Kidney tubule cell (primary cell): ENCODE measurements around the gene N4BP2L1.

ENCODE experiments used
- DNase-seq: peaks from one replicate; pipeline ENCODE4 v3.0.0-alpha.2; 2018; ENCODE audit warnings: low spot score

The N4BP2L1 gene

DNA sequence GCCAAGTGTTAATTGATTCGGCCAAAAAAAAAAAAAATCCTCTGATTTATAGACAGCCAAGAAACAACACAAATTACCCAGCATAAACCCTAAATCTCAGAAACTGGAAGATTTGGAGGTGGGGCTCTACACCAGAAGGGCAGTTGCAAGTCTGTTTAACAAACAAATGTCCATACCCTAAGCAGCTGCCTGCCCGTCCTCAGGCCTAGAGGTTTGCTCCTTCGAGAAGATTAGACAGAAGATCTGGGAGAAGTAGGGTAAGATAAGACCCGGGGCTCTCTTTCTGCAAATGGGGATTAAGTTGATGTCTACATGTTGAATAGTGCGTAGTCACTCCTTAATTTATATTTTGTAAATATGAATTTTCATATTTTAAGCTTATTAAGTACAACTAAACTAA is 3.4 kb upstream of the N4BP2L1 start:
- DNase-seq: no peak

DNA sequence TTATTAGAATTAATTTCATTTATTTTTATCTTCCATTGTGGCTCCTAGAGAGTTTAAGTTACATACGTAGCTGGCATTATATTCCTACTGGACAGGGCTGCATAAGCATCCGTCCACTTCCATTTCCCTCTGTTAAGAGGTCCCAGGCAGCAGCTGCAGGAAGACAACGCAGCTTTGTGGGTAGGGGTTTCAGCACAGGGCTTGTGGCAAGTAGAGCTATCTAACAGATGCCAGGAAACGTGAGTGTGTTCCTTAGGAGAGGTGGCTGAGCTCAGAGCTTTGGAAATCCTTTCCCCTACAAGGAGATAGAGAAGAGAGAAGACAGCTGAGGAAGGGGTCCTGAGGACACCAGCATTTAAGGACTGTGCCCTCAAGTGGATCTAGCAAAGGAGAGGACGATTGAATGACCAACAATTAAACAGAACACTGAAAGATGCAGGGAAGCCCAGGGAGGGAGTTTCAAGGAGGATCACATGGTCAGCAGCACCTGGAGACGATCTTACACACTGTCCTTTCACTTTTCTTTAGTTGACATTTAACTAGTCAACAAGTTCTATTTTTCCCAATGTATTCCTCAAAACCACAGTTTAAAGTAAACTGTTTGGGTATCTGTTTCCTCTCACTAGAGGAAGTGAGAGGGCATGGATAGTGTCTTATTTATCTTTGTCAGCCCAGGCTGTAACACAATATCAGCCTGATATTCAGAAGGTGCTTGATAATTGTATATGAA is 2.3 kb upstream of the N4BP2L1 start:
- DNase-seq: no peak

DNA sequence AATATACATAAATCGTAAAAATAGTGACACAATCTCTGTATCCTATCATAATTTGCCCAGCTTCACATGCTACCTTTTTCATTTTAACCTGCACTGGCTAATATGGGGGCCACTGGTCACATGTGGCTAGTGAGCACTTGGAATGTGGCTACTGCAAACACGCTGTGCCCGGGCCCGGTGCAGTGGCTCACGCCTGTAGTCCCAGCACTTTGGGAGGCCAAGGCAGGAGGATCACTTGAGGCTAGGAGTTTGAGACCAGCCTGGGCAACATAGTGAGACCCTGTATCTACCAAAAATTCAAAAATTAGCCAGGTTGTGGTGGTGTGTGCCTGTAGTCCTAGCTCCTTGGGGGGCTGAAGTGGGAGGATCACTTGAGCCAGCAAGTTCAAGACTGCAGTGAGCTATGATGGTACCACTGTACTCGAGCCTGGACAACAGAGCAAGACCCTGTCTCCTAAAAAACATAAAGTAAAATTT is 1.5 kb upstream of the N4BP2L1 start:
- DNase-seq: no peak

DNA sequence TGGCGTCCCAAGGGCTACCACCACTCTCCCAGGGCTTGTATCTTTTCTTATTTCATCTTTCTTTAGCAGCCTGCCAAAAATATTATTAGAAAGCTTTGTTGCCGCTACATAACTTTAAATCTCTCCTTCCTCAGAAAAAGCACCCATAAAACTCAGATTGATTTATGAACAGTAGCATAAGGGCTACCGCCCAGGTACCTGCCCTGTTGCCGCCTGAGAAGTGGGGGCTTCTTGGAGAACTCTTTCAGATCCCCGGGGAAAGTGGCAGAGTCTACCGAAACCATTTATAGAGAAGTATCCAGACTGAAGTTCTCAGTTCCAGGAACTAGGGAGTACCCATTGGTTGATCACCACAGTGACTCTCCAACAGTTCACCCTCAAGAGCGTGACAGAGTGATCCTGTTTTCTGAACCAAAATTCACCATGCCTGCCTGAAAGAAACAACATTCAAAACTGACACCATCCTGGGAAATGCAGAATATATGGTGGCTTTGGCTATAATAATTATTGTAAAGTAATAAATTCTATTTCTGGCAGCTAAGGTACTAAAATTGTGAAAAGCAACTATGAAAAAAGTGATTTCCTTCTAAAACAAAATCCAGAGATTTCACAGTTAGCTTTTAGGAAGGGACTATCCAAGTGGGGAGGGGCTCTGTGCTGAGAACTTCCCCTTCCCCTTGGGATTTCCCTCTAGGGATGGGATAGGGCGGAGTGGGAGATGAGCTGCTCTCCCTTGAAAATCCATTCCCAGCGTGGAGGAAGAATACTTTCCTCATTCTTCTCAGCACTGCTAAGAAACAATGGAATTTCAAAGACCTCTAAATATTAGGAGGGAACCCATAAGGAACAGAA is 877 bp upstream of the N4BP2L1 start:
- DNase-seq: peak; percentile 16

DNA sequence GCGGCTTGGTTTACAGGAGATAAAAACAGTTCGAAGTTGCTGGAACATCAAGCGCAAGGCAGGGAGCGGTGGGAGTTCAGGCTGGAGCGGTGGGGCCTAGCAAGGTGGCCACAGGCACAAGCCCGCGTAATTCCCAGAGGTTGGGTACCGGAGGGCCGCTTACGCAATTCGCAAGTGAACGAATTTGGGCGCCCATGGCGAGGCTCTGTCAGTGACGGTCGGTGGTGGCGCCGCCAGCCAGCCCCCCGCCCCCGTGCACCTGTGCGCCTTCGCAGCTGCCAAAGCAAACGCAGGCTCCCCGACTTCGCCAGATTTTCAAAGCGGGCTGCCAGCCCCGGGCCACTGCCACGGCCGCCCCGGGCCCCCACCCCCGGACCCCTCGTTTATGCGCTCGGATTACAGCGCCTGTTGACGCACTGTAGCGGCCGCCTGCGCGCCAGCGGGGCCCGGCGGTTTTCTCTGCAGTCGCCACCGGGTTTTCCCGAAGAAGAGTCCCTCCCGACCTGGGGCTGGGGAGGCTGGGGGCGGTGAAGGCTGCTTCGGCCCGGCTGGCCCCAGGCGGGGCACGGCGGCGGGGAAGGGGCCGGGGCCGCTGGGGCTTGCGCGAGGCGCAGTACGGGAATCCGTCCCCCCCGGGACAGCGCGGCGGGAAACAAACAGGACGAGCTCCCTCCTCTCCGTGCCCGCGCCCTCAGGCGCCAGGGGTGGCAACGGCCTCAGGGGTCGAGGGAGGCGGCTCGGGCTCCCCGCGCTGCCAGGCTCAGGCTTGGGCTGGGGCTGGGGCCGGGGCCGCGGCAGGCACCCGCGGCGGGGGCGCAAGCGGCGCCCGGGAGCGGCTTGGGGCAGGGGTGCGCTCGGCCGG is 709 bp downstream of the N4BP2L1 start:
- DNase-seq: peak; percentile 18

DNA sequence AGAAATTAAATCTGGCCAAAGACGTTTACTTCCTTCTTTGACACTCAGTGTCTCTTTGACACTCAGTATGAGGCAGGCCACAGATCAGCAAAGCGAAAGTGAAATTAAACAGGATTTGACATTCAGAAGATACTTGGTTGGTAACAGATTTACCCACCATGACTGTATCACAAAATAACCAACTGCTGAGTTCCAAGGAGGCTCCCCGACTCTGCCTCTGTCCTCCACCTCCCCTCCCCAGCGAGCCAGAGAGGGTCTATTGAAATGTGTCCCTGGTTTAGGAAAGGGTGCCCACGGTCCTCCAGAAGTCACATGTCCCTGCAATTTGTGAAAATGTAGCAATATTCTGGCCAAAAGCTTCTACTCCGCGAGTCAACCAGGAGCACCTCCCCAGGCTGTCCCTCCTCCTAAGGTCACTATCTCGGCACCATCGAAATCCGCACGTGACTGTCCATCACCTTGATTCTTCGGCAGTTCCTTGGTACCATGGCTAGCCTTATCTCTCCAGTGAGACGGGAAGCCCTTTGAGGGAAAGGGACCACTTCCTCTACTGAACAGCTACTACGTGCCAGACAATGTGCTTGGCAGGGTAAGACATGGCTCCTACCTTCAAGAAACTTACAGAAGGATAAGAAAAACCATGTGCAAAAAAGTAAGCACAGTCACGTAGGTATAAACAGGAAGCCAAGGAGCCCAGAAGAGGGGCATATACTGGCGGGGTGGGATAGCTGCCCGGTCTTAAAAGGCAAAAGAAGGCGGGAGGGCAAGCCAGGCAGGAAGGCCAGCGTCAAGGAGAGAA is 1.5 kb downstream of the N4BP2L1 start:
- DNase-seq: peak; percentile 72

DNA sequence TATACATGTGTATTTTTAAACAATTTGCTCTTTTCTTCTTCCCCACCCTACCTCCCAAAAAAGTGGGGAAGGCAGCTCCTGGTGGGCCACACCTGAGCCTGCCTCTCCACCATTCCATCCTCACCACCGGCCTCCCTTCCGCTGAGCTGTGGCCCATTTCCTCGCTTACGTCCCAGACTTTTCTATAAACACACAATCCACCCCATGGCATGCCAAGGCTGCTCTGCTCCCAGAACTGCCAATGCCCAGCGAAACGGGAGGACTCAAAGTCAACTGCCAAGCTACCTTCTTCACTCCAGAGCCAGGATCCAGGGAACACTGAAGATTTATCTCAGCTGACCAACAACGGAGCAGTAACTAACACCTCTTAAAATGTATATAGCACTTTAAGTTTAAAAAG is 2.8 kb downstream of the N4BP2L1 start:
- DNase-seq: no peak

DNA sequence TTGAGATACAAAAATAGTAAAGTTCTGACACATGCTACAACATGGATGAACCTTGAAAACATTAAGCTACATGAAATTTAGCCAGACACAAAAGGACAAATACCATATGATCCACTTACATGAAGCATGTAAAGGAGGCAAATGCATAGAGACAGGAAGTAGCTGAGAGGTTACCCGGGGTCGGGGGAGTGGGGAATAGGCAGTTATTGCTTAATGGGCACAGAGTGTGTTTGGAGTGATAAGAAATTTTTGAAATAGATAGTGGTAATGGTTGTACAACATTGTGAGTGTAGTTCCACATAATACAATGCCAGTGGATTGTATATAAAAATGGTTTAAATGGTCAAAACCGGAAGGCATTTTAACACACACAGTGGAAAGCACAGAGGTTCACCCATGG is 4.3 kb downstream of the N4BP2L1 start:
- DNase-seq: no peak

DNA sequence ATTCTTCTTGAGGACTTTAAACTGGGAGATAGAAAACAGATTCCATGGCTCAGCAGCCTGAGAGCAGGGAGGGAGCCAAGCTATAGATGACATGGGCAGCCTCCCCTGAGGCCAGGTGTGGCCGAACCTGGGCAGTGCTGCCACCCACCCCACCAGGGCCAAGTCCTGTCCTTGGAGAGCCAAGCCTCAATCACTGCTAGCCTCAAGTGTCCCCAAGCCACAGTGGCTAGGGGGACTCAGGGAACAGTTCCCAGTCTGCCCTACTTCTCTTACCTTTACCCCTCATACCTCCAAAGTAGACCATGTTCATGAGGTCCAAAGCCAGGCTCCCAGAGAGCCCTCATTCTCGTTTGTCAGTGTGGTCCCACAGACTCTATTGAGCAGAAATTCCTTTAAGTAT is 8.1 kb downstream of the N4BP2L1 start:
- no peak for DNase-seq

DNA sequence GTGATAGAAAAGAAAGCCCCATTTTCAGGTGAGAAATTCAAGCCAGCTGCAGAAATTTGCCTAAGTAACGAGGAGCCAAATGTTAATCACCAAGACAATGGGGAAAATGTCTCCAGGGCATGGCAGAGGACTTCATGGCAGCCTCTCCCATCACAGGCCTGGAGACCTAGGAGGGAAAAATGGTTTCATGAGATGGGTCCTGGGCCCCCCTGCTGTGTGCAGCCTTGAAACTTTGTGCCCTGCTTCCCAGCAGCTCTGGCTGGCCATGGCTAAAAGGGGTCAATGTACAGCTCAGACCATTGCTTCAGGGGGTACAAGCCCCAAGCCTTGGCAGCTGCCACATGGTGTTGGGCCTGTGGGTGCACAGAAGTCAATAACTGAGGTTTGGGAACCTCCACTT is 9.9 kb downstream of the N4BP2L1 start:
- DNase-seq: no peak

DNA sequence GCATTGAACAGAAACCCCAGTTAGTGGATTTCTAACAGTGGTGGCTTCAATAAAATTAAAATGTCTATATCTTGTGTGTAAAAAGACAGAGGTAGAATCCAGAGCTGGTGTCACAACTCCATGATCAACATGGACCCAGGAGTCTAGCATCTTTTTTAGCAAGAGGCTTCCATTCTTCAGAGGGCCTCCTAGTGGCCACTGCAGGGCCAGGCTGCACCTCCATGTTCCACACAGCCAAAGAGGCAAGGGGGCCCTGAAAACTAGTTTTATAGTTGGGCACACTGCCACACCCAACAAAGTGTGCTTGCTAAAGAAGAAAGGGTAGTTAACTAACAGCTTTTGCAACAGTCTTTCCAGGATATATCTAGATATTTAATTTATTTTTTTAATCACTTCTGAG is 12.9 kb downstream of the N4BP2L1 start:
- DNase-seq: peak; percentile 6

DNA sequence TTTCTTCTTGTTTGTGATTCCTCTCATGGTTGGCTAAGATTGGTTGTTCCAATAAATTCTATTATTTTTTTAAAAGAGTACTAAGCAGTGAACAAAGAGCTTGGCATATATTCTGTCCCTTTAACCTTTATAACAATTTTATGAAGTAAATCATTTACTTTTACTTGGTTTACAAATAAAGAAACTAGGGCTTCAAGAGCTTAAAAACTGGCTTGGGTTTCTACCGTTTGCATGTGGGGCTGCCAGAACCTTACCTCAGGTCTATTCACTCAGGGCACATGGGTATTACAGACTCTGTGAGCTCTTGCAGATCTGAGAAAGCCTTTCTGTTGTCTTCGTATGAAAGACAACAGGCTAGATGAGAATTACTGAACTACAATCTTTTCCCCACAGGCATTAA is 13.3 kb downstream of the N4BP2L1 start:
- no peak for DNase-seq

DNA sequence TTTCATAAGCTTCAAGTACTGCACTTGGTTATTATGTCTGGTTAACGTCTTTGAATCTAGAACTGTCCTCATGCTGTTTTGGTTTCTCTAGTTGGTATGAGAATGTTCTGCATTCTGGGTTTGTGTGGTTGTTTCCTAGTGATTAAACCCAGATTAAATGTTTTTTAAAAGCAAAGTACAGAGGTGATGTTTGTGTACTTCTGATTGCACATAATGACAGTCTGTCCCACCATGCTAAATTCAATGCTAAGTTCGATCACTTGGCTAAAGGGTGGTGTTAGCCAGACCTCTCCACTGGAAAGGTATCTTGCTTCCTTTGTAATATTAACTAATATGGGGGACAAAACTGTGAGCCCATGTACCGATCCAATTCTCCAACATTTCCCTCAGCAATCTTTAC is 14.6 kb downstream of the N4BP2L1 start:
- DNase-seq: no peak

DNA sequence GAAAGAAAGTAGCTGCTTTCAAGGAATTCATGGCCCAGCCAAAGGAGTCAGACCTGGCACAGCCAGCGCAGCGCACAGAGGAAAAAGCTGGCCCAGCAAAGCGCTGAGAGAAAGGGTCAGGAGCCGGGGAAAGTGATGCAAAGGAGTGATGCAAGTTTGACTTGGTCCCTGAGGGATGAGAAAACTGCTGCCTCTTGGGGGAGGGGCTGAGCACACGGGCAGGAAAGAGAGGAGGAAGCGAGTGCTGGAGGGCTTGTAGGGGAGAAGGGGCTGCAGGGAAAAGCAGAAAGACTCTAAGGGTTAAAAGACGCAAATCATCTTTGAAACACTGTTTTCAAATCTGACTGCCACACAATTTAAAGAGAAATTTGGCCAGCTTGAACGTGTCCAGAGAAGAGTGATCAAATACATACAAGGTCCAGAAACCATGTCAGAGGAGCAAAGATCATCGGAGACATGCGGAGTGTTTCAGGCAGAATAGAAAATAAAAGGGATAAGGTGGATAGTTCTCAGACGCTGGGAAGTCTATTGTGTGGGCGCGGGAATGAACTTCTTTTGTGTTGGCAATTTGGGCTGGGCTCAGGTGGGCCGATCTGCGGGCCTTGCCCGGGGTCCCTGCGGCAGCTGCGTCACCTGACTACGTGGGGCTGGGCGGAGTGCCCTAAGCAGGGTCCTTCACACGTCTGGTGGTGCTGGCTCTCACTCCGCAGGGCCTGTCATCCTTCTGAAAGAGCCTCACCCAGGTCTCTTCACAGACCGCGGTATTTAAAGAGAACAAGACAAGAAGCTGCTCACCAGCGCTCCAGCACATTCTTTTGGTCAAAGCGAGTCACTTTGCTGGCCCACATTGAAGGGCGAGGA is 18.1 kb downstream of the N4BP2L1 start:
- peak; percentile 43 for DNase-seq

DNA sequence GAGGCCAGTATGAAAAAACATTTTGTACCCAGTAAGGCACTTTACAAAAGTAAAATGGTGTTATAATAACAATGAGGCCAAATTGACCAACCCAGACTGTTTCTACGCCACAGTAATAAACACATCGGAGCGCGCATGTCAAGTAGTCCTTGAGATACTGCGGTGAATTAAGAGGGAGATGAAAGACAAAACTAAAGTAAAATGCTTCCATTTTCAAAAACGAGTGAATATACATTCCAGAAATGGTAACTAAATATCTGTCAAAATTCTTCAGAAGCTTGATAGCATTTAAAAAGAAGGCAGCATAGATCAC is 19.0 kb downstream of the N4BP2L1 start:
- DNase-seq: no peak

DNA sequence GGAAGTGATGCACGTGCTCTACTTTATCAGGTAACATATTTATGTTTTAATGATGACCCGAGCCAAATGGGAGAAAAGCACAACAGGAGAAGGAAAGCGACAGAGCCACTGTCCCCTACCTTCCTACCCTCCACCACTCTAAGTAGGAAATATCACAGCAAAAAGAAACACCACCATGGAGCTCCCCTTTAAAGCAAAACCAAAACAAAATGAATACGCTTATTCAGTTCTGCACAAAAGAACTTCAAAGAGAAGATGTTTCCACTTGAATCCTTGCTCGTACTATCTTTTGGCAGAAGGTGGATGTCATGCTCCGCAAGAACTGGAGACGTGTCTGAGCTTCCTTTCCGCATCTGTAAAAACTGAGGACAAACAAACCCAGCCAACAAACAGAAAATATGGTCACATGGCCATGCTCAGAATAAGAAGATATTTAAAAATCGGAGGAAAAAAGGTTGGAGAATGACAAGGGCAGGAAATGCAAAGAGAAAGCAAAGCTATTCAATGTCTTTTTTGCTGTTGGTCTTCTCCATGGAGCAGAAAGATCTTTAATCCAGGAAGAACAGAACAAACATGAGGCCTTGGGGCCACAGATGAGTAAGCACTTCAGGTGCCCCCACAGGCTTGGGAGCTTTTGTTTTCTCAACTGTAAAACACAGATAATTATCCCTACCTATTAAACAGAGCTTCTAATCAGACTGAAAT is 19.5 kb downstream of the N4BP2L1 start:
- no peak for DNase-seq

DNA sequence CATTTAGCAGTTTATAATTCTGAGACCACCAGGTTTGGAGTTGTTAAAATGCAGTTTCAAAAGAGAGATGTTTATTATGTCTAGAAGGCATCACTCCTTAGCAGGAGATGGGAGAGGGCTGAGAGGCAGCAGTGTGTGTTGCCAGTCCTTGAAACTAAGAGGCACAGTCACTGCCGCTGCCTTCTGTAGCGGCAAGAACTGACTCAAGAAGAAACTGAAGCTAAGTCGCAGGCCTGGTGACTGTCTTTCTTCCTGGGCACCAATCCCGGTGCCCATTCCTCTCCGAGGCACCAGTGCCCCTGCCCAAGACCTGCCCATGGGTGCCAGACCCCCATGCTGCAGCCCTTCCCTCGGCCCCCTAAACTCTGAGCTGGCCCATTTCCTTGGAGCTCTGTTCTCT is 20.1 kb downstream of the N4BP2L1 start:
- DNase-seq: no peak

DNA sequence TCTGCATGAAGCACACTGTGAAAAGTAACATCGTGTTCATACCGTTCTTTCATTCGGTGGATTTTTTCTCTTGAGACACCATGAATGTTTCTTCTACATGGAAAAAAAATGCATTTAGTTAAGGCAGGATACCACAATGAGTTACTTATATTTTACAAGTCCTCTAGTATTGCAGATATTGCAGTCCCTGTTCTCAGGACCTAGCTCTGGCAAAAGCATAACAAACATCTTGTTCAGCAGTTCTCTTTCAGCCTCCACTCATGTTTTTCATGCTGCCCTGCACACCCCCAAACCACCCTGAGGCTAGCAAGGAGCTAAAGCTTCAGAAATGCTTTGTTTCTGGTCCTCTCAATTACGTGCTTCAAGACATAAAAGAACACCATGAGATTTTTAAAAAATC is 24.8 kb downstream of the N4BP2L1 start:
- no peak for DNase-seq

DNA sequence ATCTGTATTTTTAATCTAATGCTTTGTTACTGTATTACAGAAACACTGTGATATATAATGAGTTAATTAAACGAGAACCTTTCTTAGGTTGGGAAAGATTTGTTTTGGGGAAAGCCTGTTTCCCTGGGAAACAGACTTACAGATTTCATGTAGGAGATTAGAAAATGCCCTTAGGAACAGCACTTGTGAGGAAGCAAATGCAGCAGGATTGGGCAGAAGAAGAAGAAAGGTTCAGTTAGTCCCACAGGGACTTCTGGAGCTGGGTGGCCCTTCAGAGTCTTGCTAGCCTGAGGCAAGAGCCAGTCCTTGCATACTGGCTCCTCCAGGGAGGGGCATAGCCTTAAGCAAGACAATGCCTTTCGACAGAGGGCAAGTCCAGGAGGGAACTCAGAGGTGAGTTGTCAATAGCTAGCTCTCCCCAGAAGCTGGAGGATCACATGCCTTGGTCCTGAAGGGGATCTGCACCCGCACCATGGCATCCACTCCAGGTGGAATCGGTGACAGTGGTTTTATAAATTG is 36.8 kb downstream of the N4BP2L1 start:
- no peak for DNase-seq

DNA sequence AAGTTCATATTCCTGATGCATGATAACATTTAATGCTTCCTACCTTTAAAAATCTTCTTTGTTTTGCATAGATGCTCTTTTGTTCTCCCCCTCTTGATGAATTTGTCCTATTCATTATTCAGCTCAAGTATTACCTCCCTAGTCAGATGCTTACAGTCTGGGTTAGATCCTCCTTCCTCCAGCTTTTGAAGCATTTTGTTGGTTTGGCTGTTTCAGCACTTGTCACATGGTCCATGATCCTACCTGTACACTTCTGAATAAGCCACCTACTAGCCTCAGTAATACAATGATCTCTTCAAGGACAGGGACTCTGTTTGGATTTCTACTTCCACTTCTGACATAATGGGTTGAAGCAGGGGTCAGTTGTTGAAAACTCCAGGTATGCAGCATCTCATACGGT is 37.4 kb downstream of the N4BP2L1 start:
- DNase-seq: no peak
